ENCODE data around the gene SHE. TPM values are rescaled to one million over a fixed set of nuclear protein-coding genes. Genes with fewer than 3 reads are reported as not detected.

SHE gene
- total RNA-seq, 4 donors from 2014 or later, result 4.0 to 8.0 (median 6.1) TPM

DNA sequence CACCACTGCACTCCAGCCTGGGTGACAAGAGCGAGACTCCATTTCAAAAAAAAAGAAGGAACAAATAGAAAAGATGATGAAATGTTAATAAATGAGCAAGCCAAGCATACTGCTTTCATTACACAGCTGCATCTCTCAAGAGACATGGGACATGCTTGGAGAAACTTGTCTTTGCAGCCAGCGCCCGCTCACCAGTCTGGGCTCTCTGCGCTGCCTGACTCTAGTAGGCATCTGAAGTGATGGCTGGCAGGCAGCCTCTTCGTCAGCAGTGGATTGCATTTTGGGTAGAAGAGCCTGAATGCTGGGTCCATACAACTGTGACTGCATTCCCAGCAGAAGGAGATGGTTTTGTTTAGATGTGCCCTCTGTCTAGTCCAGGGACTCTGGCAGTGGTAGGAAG, 49.1 kb downstream of the SHE start:
- no peak overlapping the region for H3K4me3 ChIP-seq (ENCODE audit: low read depth, poor library complexity, severe bottlenecking)
- 27 to 70% methylated on average over 5 of the region's 5 CpGs for WGBS, 2 donors
- DNase-seq (ENCODE audit: low spot score in 2 of 2), result no peak
- intact Hi-C loops (cut with DNase I; ENCODE audit: low total_unique reads), result no loop called here
- TF ChIP-seq POLR2A (IDR thresholded peaks at IDR 0.05) (no peak), CTCF (IDR thresholded peaks at IDR 0.05) (no peak)

DNA sequence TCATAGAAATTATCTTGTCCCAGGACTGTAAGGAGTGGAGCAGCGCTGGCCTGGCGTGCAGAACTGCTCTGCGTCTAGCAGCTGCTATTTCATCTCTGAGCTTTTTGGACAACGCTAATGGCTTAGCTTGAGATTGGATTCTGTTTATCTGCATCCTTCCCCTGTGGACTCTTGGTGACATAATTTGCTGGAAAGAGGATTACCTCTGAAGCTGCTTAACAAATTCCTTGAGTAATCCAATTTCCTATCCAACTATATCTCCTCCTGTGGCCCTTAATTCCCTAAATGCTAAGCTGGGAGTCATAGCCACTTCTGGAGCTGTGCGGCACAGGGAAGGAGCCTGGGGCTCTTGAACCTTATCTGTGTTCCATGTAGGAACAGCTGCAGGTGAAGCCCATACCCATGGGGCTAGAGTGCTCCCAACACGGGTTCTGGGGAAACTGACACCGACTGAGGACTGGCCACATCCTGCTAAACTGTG, 53.8 kb downstream of the SHE start:
- intact Hi-C loops (cut with DNase I; ENCODE audit: low total_unique reads), result no loop called here
- no peak overlapping the region for H3K4me3 ChIP-seq (ENCODE audit: low read depth, poor library complexity, severe bottlenecking)
- 83 to 86% methylated on average over 7 of the region's 7 CpGs for WGBS, 2 donors
- no peak for DNase-seq (ENCODE audit: low spot score in 2 of 2)
- TF ChIP-seq CTCF (IDR thresholded peaks at IDR 0.05) (no peak), POLR2A (IDR thresholded peaks at IDR 0.05) (no peak)

- intact Hi-C loops (cut with DNase I; ENCODE audit: low total_unique reads), result no loop called here
- no peak for DNase-seq (ENCODE audit: low spot score in 2 of 2)
- TF ChIP-seq CTCF (IDR thresholded peaks at IDR 0.05), result no peak
- no peak for TF ChIP-seq POLR2A (IDR thresholded peaks at IDR 0.05)
- H3K4me3 ChIP-seq (ENCODE audit: low read depth, poor library complexity, severe bottlenecking), result no peak overlapping the region
- WGBS, 2 donors, result 79 to 86% methylated on average over 6 of the region's 6 CpGs
Measured at GRCh38 chr1:154446789-154447188, 55.4 kb downstream of the SHE start.

DNA sequence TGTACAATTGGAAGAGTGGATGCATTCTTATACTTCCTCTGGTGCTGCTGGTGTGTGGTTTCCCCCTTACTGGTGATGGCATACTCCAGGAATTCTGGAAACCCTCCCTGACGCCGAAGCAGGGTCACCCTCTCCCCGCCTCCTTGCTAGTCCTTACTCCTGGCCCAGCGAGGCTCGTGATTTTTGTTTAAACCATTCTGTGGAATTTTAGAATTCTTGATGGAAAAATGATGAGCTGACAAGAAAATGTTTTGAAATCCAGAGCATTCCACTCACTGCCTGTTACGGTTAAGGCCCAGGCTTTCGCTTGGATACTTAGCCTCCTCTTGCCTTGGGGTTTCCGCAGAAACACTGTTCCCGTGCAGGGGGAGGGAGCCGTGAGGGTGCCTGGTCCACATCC, 55.9 kb downstream of the SHE start:
- no peak for TF ChIP-seq POLR2A (IDR thresholded peaks at IDR 0.05)
- no peak for TF ChIP-seq CTCF (IDR thresholded peaks at IDR 0.05)
- 64 to 65% methylated on average over 10 of the region's 10 CpGs for WGBS, 2 donors
- H3K4me3 ChIP-seq (ENCODE audit: low read depth, poor library complexity, severe bottlenecking), result no peak overlapping the region
- intact Hi-C loops (cut with DNase I; ENCODE audit: low total_unique reads), result no loop called here
- DNase-seq (ENCODE audit: low spot score in 2 of 2), result peak in 1 of 2 donors; percentile 90

DNA sequence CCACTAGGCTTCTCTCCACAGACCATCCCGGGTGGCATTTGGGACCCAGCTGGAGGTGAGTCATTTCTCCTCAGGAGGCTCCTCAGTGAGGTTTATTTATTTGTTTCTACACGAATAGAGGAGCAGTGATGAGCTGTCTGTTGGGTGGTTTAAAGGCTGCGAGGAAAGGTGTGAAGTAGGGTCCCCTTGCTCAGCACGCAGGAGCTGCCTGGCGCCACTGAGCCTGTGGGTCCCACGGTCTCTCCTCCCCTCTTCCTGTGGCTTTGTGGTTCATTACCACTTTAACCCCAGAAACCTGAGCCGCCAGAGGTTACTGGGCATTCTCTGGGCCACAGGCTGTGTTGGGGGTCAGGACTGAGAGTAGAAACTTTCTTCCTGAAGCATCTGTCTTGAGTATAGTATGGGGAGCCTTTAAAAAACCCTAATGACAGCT, 57.2 kb downstream of the SHE start:
- no peak for DNase-seq (ENCODE audit: low spot score in 2 of 2)
- 69 to 71% methylated on average over 7 of the region's 7 CpGs for WGBS, 2 donors
- H3K4me3 ChIP-seq (ENCODE audit: low read depth, poor library complexity, severe bottlenecking), result no peak overlapping the region
- intact Hi-C loops (cut with DNase I; ENCODE audit: low total_unique reads), result no loop called here
- no peak for TF ChIP-seq POLR2A (IDR thresholded peaks at IDR 0.05)
- no peak for TF ChIP-seq CTCF (IDR thresholded peaks at IDR 0.05)
